ENCODE measurements around the gene GEMIN4.

DNA sequence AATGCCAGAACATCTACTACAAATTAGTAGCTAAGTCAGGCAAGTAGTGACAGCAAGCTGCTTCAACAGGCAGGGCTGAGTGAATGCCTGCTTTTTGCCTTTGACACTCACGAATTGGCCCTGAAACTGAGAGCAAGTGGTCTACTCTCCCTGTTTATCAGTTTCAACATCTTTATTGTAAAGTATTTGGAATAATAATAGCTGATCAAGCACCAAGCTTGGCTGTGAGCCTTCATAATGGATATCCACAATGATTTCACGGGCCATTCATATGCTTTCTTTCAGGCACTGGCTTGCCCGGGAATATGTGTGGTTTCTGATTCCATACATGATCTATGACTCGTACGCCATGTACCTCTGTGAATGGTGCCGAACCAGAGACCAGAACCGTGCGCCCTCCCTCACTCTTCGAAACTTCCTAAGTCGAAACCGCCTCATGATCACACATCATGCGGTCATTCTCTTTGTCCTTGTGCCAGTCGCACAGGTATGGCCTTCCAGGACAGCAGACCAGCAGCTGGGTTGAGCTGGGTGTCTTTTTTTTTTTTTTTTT lies 14.4 kb downstream of the GEMIN4 start:
- TF ChIP-seq EZH2phosphoT487 (IDR thresholded peaks at IDR 0.05; ENCODE audit: low read depth) = no peak
- TF ChIP-seq, protein P1, sequence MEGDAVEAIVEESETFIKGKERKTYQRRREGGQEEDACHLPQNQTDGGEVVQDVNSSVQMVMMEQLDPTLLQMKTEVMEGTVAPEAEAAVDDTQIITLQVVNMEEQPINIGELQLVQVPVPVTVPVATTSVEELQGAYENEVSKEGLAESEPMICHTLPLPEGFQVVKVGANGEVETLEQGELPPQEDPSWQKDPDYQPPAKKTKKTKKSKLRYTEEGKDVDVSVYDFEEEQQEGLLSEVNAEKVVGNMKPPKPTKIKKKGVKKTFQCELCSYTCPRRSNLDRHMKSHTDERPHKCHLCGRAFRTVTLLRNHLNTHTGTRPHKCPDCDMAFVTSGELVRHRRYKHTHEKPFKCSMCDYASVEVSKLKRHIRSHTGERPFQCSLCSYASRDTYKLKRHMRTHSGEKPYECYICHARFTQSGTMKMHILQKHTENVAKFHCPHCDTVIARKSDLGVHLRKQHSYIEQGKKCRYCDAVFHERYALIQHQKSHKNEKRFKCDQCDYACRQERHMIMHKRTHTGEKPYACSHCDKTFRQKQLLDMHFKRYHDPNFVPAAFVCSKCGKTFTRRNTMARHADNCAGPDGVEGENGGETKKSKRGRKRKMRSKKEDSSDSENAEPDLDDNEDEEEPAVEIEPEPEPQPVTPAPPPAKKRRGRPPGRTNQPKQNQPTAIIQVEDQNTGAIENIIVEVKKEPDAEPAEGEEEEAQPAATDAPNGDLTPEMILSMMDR (IDR thresholded peaks at IDR 0.05; ENCODE audit: low read depth, low read length) = no peak
